Measurements from ENCODE around the gene C19orf12.

C19orf12 gene

DNA sequence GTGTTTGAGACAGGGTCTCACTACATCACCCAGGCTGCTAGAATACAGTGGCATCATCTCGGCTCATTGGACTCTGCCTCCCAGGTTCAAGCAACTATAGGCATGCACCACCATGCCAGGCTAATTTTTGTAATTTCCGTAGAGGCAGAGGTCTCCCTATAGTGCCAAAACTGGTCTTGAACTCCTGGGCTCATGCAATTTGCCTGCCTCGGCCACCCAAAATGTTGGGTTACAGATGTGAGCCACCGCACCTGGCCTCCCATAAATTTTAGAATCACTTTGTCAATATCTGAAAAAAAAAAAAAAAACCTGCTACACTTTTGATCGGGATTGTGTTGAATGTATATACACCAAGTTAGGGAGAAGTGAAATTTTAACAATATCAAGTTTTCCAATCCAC, 61.7 kb downstream of the C19orf12 start (continued):
- TF ChIP-seq, protein P1, sequence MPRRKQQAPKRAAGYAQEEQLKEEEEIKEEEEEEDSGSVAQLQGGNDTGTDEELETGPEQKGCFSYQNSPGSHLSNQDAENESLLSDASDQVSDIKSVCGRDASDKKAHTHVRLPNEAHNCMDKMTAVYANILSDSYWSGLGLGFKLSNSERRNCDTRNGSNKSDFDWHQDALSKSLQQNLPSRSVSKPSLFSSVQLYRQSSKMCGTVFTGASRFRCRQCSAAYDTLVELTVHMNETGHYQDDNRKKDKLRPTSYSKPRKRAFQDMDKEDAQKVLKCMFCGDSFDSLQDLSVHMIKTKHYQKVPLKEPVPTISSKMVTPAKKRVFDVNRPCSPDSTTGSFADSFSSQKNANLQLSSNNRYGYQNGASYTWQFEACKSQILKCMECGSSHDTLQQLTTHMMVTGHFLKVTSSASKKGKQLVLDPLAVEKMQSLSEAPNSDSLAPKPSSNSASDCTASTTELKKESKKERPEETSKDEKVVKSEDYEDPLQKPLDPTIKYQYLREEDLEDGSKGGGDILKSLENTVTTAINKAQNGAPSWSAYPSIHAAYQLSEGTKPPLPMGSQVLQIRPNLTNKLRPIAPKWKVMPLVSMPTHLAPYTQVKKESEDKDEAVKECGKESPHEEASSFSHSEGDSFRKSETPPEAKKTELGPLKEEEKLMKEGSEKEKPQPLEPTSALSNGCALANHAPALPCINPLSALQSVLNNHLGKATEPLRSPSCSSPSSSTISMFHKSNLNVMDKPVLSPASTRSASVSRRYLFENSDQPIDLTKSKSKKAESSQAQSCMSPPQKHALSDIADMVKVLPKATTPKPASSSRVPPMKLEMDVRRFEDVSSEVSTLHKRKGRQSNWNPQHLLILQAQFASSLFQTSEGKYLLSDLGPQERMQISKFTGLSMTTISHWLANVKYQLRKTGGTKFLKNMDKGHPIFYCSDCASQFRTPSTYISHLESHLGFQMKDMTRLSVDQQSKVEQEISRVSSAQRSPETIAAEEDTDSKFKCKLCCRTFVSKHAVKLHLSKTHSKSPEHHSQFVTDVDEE (CRISPR knock-in tag; IDR thresholded peaks at IDR 0.05), result no peak
- TF ChIP-seq PPARA (CRISPR knock-in tag; IDR thresholded peaks at IDR 0.05; ENCODE audit: borderline replicate concordance) (no peak), ZNF8 (CRISPR knock-in tag; IDR thresholded peaks at IDR 0.05) (no peak), ZFP3 (CRISPR knock-in tag; IDR thresholded peaks at IDR 0.05) (no peak)

DNA sequence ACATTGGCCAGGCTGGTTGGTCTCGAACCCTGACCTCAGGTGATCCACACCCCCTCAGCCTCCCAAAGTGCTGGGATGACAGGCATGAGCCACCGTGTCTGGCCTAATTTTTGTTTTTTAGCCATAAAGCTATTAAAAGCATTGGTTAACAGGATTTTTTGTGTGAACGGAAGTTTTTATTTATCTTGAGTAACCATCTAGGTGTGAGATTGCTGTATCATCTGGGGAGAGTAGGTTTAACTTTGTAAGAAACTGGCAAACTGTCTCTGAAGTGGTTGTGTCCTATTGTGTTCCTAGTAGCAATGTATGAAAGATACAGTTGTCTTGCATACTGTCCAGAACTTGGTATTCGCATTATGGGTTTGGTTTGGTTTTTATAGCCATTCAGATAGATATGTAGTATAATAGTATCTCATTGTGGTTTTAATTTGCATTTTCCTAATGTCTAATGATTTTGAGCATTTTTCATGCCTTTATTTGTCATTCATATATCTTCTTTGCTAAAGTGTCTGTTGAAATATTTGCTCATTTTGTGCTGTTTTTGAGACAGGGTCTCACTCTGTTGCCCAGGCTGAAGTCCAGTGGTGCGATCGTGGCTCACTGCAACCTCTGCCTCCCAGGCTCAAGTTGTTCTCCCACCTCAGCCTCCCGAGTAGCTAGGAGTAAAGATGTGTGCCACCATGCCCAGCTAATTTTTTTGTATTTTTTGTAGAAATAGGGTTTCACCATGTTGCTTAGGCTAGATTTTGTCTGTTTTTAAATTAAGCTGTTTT, 63.3 kb downstream of the C19orf12 start:
- TF ChIP-seq PPARA (CRISPR knock-in tag; IDR thresholded peaks at IDR 0.05; ENCODE audit: borderline replicate concordance), result no peak
- TF ChIP-seq ZC3H10 (CRISPR knock-in tag; IDR thresholded peaks at IDR 0.05), result no peak
- TF ChIP-seq CSDC2 (CRISPR knock-in tag; IDR thresholded peaks at IDR 0.05), result no peak
- TF ChIP-seq OSR1 (CRISPR knock-in tag; IDR thresholded peaks at IDR 0.05), result no peak
- ATAC-seq, result no peak

DNA sequence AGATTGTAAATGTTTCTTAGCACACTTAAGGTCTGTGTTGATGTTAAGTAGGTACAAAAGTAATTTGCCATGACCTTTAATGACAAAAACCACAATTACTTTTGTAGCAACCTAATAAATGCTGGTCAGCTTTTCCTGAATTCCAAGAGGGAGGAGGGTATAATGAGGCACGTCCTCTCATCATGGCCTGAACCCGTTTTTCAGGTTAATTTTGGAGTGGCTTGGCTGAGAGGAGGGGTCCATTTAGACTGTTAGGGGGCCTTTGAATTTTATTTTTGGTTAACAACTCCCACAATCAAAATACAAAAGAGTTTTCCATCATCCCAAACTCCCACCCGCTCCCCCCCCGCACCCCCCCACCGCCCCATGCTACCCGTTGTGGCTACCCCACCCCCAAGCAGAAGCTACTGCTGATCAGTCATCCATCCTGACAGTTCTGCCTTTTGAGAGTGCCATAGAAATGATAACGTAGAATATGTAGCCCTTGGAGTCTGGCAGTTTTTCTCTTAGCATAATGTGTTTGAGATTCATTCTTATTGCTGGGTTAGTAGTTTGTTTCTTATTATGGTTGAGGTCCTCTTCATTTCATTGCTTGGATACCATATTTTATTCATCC, 64.2 kb downstream of the C19orf12 start:
- ATAC-seq, result no peak
- TF ChIP-seq ZFP3 (CRISPR knock-in tag; IDR thresholded peaks at IDR 0.05) (no peak), CSDC2 (CRISPR knock-in tag; IDR thresholded peaks at IDR 0.05) (no peak), ZNF70 (CRISPR knock-in tag; IDR thresholded peaks at IDR 0.05) (no peak), ARNTL (CRISPR knock-in tag; IDR thresholded peaks at IDR 0.05; ENCODE audit: borderline replicate concordance, low read depth) (no peak), SNAI2 (CRISPR knock-in tag; IDR thresholded peaks at IDR 0.05) (no peak), PPARA (CRISPR knock-in tag; IDR thresholded peaks at IDR 0.05; ENCODE audit: borderline replicate concordance) (no peak), BACH2 (CRISPR knock-in tag; IDR thresholded peaks at IDR 0.05; ENCODE audit: borderline replicate concordance) (no peak), ISL1 (CRISPR knock-in tag; IDR thresholded peaks at IDR 0.05) (no peak), TOX (CRISPR knock-in tag; IDR thresholded peaks at IDR 0.05; ENCODE audit: borderline replicate concordance) (no peak)
- TF ChIP-seq, protein P2, sequence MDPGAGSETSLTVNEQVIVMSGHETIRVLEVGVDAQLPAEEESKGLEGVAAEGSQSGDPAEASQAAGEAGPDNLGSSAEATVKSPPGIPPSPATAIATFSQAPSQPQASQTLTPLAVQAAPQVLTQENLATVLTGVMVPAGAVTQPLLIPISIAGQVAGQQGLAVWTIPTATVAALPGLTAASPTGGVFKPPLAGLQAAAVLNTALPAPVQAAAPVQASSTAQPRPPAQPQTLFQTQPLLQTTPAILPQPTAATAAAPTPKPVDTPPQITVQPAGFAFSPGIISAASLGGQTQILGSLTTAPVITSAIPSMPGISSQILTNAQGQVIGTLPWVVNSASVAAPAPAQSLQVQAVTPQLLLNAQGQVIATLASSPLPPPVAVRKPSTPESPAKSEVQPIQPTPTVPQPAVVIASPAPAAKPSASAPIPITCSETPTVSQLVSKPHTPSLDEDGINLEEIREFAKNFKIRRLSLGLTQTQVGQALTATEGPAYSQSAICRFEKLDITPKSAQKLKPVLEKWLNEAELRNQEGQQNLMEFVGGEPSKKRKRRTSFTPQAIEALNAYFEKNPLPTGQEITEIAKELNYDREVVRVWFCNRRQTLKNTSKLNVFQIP (CRISPR knock-in tag; IDR thresholded peaks at IDR 0.05; ENCODE audit: borderline replicate concordance, low read depth), result no peak
- TF ChIP-seq, protein P3, sequence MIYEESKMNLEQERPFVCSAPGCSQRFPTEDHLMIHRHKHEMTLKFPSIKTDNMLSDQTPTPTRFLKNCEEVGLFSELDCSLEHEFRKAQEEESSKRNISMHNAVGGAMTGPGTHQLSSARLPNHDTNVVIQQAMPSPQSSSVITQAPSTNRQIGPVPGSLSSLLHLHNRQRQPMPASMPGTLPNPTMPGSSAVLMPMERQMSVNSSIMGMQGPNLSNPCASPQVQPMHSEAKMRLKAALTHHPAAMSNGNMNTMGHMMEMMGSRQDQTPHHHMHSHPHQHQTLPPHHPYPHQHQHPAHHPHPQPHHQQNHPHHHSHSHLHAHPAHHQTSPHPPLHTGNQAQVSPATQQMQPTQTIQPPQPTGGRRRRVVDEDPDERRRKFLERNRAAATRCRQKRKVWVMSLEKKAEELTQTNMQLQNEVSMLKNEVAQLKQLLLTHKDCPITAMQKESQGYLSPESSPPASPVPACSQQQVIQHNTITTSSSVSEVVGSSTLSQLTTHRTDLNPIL (CRISPR knock-in tag; IDR thresholded peaks at IDR 0.05; ENCODE audit: low read depth), result no peak

Measured in SK-N-SH treated with all-trans-retinoic acid at 6 μM for 48 hours (cell line).